Stimulated activated CD4-positive, alpha-beta T cell treated with anti-CD3 and anti-CD28 coated beads, Interleukin-2, amount 100 ng/mL, for 48 hours (primary cell): ENCODE results near the gene SLC39A11.
"Not testable (repeated sequence)": the region's sequence is repeated elsewhere in the genome, so short reads cannot be mapped to it uniquely, and the experiment has no call there.

ENCODE experiments used
- DNase-seq, 2 donors: peaks; one replicate each; pipeline ENCODE4 v3.0.0-alpha.2; 2020

The SLC39A11 gene

DNA sequence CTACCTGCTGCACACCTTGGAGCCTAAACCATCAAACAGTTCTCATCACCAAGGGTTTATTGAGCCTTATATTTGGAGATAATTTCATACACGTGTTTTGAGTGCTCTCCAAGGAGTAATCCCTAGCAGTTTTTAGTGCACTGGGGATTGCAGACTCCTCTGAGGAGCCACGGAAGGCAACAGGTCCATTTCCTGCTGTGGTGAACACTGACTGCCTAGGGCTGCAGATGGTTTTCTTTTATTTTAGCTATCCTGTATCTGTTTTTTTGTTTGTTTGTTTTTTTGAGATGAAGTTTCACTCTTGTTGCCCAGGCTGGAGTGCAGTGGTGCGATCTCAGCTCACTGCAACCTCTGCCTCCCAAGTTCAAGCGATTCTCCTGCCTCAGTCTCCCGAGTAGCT is 93.0 kb downstream of the SLC39A11 start:
- DNase-seq: not testable (repeated sequence)

DNA sequence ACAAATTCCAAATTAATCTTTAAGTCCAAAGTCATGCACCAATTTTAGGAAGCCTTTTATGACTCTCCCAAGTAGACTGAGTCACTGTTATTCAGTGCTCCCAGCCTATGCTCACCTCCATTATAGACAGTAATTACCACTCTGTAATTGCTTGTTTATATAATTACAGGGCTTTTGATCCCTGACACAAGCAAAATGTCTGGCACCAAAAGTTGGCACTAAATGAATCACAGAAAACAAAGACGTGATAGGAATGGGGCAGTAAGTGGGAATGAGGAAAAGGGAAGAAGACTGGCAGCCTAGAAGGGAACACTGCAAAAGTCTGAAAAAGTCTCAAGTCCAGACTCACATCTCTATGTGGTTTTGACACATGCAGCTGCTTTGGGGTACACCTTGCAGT is 94.1 kb downstream of the SLC39A11 start:
- no peak for DNase-seq

DNA sequence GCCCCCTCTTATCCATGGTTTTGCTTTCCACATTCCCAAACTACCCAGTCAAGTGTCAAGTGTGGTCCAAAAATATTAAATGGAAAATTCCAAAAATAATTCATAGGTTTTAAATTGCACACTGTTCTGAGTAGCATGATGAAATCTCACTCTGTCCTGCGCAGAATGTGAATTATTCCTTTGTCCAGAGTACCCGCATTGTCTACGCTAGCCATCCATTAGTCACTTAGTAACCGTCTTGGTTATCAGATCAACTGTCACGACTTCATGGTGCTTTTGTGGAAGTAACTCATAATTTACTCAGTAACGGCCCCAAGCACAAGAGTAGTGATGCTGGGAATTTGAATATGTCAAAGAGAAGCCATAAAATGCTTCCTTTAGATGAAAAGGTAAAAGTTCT is 94.9 kb downstream of the SLC39A11 start:
- no peak for DNase-seq

DNA sequence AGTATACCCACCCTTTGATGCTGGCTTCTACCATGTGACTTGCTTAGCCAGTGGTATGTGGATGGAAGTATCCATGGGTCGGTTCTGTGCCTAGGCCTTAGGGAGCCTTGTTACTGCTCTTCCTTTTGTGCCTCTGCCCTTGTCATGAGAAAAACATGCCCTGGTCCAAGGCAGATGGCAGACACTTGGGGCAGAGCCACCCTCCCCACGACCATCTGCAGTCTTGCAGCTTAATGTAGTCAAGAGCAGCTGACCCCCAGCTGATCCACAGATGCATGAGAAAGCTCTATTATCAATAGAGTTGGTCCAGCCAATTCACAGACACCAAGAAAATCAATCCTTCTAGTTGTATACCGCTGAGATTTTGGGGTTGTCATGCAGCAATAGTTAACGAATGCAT is 95.7 kb downstream of the SLC39A11 start:
- DNase-seq: no peak

DNA sequence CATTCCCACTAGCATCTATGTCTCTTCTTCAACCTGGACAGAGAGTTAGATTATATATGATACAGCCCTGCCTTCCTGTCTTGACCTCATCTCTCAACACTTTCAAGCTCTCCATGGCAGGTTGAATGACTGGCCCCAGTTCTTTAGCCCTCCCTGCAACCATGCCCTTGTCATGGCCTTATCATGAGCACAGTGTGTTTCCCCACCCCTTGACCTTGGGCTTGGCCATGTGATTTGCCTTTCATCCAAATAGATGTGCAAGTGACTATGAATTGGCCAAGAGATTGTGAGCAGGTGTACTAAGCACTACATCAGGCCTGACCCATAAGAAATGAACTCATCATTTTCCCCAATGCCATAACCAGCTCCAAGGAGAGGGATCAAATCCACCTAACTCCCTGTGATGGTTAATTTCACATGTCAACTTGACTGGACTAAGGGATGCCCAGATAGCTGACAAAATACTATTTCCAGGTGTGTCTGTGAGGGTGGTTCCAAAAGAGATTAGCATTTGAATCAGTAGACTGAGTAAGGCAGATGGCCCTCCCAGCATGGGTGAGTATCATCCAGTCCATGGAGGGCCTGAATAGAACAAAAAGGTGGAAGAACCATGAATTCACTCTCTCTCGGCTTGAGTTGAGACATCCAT is 97.4 kb downstream of the SLC39A11 start:
- DNase-seq: no peak

DNA sequence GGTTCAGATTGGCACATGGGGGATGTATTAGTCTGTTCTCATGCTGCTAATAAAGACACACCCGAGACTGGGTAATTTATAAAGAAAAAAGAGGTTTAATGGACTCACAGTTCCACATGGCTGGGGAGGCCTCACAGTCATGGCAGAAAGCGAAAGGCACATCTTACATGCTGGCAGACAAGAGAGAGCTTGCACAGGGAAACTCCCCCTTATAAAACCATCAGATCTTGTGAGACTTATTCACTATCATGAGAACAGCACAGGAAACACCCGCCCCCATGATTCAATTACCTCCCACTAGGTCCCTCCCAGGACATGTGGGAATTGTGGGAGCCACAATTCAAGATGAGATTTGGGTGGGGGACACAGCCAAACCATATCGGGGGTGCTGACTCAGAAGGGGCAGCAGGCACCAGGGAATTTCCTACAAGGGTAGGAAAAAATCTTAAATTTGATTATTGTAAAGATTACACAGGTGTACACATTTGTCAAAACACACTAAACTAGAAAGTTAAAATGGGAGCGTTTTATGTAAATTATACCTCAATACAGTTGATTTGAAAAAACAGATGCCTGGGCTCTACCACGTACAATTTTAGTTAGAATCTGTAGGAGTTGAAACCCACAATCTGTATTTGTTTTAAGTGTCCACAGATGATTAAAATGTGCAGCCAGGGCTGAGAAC is 99.6 kb downstream of the SLC39A11 start:
- DNase-seq: peak in 1 of 2 donors; percentile 20

DNA sequence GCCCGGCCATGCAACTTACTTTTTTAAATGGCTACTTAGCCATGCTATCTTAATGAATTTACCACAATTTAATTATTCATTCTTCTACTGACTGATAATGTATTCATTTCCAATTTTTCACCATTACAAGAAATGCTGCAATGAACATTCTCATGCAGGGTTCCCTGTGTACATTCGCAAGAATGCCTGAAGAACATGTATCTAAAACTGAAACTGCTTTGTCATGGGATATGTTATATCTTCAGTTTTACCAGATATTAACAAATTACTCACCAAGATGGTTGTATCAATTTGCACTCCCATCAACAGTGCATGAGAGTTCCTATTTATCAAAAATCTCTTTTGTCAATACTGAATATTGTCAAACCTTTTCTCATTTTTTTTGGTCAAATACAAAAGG is 100.8 kb downstream of the SLC39A11 start:
- no peak for DNase-seq

DNA sequence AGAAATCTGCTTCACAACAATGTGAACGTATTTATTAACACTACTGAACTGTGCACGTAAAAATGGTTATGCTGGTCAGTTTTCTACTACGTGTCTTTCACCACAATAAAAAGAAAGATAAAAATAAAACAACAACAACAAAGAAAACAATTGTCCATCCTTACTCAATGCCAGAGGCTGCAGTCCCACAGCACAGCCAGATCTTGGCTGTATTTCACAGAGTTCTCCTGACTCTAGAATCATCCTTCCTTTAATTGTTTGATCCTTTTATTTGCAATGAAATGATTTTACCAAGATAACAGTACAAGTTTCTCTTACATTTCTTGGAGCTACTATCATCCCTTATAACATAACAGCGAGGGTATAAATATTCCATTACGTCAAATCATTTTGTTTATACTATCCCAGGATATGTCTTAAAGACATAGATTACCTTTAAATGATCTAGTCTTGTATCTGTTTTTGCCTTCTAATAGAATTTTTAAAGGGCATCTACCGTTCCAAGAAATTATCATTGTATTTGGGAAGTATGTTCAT is 103.3 kb downstream of the SLC39A11 start:
- DNase-seq: no peak

DNA sequence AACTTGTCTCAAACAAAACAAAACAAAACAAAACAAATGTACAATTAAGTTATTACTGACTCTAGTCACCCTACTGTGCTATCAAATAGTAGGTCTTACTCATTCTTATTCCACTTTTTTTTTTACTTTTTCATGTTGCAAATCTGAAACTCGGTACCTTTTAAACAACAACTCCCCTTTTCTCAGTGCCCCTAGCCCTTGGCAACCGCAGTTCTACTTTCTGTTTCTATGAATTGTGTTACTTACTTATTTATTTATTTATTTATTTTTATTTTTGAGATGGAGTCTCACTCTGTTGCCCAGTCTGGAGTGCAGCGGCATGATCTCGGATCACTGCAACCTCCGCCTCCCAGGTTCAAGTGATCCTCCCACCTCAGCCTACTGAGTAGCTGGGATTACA is 104.0 kb downstream of the SLC39A11 start:
- DNase-seq: no peak

DNA sequence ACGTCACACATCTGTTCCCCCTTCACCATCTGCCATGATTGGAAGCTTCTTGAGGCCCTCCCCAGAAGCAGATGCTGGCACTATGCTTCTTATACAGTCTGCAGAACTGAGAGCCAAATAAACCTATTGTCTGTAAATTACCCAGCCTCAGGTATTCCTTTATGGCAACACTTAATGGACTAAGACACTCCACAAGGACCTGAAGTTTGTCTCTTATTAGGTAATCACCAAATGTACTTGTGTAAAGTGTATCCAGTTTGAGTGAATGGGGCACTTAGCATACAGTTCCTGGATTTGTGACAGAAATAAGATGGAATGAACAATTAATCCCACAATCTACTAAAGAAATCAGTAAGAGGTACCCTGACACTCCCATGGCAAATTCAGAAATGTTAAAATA is 105.3 kb downstream of the SLC39A11 start:
- no peak for DNase-seq

DNA sequence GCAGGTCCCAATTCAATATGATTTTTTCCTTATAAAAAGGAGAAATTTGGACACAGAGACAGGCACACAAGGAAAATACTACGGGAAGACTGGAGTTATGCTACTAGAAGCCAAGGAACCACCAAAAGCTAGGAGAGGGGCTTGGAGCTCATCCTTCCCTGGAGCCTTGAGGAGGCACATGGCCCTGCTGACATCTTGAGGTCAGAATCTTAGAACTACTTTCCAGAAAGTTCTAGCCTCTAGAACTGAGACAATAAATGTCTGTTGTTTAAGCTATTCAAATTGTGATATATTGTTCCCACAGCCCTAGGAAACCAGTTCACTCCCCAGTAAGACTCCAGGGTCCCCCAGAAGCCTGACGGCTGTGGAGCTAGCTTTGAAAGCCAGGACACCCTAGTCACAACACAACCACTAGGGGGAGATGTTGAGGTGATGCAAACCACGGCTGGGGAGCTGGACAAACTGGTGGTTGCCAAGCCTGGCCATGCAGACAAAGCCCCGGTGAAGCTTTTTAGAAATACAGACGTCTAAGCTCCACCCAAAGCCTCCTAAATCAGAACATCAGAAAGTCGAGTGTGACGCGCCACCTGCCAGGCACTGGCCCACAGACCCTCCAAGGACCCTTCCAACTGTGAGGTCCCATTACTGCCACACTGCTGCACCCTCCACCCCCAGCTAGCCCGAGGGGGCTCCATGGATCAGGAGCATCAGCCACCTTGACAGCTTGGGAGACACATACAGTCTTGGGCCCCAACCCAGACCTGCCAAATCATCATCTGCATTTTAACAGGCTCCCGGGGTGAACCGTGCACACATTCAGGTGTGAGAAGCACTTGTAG is 106.4 kb downstream of the SLC39A11 start:
- DNase-seq: peak; percentile 51 to 55

DNA sequence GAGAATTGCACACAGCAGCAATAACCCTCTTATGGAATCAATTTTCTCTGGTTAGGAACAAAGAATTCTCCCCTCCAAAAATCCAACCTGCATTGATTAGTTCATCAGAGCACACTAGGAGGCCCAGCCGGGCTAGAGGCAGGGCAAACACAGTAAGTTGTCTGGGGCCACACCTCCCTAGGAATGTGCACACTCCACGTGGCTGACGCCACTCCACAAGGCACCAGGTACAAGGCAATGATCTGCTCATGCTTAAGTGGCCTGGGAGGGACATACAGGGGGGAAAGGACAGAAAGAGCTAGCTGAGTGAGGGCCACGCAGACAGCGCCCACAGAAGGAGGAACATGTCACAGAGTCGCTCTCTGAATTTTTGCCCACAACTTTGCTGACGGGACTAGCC is 107.6 kb downstream of the SLC39A11 start:
- DNase-seq: no peak

DNA sequence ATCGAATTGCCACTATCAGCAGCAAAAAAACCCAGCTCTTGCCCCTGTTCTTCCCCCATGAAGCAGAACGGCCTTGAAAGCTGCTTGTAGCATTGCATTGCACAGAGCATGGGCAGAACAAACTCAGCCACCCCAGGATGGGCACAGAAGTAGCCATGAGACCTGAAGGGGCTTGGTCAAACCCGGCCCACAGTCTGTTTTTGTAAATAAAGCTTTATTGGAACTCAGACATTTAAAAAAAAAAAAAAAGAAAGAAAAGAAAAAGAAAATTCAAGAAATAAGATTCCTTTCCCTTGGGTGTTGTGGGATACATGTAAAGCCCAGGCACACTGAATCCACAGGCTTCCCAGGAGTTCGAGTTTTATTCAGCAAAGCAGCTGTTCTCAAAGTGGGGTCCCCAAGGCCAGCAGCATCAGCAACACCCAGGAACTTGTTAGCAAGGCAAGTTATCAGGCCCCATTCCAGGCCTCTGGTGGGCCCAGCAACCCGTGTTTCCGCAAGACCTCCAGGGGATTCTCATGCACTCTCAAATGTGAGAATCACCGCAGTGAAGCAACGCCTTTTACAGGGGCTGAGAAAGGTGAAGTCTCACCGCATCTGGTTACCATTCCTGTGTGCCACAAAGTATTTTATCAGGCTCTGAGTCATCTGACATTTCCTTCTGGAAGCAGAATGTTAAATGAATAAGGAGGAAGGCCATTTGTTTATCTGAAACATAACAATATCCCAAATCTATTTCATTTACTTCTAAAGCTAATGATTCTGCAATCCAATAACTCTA is 108.2 kb downstream of the SLC39A11 start:
- no peak for DNase-seq

DNA sequence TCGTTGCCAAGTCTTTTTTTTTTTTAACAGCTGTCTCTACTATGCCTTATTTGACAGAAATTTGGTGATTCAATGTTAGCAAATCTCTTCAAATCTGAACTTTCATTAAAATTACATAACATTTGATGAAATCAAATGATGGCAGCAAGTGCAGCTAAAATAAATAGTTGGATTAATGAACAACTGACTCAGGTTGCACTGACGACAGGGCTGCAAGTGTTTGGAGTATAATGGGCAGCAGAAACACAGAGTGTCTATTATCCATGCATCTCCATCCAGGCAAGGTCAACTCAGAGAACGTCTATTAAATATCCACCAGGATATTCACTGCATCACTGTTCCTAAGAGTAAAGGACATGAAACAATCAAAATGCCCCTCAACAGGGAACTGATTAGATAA is 109.8 kb downstream of the SLC39A11 start:
- DNase-seq: no peak

DNA sequence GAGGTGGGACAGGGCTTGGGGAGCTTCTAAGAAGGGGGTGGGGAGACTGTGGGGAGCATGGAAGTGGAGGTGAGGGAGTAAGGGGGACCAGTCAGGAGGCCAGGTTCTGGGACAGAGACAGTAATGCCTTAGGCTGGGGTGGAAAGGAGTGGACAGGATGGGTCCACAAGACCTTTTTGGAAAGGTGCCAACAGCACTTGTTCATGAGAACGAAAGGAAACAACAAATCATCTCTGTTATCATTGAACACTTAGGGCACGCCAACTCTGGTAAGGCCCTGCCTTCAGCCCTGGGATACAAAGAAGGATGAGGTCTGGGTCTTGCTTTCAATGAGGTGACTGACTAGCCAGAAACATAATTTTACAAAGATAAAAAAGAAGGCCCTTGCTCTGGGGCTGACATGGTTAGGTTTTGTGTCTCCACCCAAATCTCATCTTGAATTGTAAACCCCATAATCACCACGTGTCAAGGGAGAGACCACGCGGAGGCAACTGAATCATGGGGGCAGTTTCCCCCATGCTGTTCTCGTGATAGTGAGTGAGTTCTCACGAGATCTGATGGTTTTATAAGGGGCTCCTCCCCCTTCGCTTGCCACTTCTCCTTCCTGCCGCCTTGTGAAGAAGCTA is 113.8 kb downstream of the SLC39A11 start:
- DNase-seq: no peak

DNA sequence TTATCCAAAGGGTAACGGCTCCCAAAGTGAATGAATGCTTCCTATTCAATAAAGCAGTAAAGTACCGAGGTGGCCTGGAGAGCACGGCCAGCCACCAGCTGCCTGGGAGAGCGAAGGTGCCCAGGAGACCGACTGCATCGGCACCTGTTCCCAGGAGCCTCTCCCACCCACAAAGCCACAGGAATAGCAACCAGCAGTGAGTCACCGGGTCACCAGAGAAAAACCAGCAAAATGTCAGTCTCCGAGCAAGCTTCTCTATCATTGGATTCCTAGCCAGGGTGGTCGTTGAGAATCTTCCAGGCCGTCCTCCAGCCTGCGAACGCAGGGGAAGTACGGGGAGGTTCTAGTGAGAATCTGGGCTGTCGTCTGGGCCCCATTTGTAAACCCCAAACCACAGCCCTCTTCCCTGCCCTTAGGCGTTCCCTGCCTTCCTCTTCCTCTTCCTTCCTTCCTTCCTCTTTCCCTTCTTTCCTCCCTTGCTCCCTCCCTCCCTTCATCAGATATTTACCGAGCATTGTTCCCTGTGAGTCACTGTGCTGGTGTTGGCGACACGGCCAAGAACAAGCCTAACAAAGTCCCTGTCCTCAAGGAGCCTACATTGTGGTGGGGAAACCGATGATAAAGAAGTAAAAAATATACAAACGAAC is 114.6 kb downstream of the SLC39A11 start:
- DNase-seq: no peak

DNA sequence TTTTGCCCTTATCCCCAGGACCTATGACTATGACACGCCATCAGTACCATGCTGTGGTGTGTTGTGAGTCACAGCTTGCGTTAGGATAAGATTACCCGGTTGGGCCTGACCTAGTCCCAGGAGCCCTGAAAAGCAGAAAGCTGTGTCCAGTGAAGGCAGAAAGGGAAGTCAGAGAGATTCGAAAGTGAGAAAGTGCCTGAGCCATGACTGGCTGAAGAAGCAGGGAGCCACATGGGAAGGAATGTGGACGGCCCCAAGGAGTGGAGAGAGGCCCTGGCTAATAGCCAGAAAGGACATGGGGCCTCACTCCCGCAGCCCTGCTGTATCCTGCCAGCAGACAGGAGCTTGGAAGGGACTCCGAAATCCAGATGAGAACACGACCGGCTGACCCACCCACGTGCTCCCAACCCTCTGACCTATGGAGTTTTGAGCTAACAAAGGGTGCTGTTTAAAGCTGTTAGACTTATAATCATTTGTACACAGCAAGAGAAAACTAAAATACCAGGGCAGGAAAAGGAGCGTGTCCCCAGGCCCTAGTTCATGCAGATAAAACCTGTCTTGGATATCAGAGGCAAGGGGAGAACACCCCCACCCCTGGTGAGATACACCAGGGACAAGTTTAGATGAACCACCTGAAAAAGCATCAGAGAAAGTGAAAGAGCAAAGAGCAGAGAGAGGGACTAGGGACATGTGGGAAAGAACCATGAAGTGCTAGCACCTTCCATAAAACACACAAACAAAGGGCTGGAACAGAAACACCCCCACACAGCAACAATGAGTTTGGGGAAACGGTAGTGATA is 115.3 kb downstream of the SLC39A11 start:
- no peak for DNase-seq

DNA sequence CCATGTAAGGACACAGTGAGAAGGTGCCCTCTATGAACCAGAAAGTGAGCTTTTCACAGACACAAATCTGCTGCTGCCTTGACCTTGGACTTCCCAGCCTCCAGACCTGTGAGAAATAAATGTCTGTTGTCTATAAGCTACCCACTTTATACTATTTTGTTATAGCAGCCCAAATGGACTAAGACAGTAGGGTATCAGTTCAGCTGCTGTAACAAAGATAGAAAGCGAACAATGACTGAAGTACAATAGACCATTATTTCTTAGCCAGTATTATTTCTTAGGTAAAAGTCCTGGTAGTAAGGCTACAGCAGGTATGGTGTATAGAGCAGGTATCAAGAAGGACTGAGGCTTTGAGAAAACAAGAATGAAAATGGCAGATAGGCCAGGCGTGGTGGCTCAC is 117.0 kb downstream of the SLC39A11 start:
- DNase-seq: no peak

DNA sequence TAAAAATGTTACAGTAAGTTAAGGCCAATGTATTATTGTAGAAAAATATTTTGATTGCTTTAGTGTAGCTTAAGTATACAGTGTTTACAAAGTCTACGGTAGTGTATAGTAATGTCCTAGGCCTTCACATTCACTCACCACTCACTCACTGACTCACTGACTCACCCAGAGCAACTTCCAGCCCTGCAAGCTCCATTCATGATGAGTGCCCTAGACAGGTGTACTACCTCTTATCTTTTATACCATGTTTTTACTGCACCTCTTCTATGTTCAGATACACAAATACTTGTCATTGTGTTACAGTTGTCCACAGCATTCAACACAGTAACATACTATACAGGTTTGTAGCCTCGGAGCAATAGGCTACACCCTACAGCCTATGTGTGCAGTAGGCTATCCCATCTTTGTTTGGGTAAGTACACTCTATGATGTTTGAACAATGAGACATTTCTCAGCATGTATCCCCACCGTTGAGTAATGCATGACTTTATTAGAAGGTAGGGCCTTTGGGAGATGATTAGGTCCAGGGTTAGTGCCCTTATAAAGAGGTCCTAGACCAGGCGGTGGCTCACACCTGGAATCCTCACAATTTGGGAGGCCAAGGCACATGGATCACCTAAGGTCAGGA is 117.8 kb downstream of the SLC39A11 start:
- DNase-seq: no peak

DNA sequence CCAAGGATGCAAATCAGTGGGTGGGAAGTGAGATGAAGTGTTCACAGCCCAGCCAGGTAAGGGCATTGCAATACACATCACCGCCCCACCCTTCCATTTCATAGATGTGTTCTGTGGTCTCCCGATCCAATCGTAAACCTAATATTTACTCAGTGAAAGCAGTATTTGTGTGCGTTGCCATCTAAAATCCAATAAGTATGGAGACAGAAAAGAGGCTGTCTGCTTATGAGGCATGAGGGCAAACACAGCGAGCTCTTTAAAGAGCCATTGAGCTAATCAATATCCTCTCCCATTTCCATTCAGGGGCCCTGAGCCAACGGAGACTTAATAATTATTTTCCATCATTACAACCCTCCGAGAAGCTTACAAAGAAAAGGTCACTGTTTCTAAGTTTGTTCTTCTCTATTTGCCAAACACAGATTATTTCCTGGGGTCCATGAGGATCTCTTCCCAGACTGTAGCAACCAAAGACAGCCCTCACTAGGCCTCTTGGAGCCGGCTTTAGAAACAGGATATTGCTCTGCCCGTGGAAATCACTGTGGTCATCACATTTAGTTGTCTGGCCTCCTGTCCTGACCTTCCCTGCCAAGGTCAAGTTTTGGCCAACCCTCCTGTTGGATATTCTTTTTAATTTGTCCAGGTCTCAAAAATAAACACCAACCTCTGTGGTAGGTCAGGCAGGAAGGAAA is 120.1 kb downstream of the SLC39A11 start:
- no peak for DNase-seq
